H1 (cell line): ENCODE results near the gene IQCE. TPM values are rescaled to one million over a fixed set of nuclear protein-coding genes. Genes with fewer than 3 reads are reported as not detected.

Experiments used
- CTCF ChIA-PET: fragments of 300-600 bp; sonication (Branson Sonifier 250); formaldehyde crosslinking; loops from one replicate; lab custom pipeline; 2021; ENCODE audit not compliant: partially characterized antibody; lab: Charles Lee
- POLR2A ChIA-PET: fragments of 300-600 bp; sonication (Branson Sonifier 250); formaldehyde crosslinking; loops from one replicate; lab custom pipeline; 2021; ENCODE audit warnings: inconsistent platforms; ENCODE audit not compliant: partially characterized antibody; lab: Charles Lee
- DNase-seq, 2 experiments: peaks; one replicate each; pipeline versions ENCODE4 v3.0.0 to v3.0.0-alpha.2; 2010 to 2022; ENCODE audit warnings: low spot score in 2 of 2, low read depth in 1 of 2, mixed read lengths in 1 of 2
- FAIRE-seq: peaks from 2 replicates; lab custom pipeline; 2011; peaks lifted over from hg19 to GRCh38; lab: Jason Lieb, UNC
- H2AFZ ChIP-seq: 2 replicates; pipeline ENCODE4 v1.8.1; 2012; ENCODE audit warnings: low read length, inconsistent platforms
- H2AK5ac ChIP-seq: 2 replicates; pipeline ENCODE4 v1.6.1; 2013; ENCODE audit warnings: low read depth, low read length
- H2BK120ac ChIP-seq: replicated peaks from 2 replicates; pipeline ENCODE3; 2013; ENCODE audit warnings: low read depth, low read length, inconsistent platforms
- H2BK12ac ChIP-seq: 2 replicates; pipeline ENCODE4 v1.6.1; 2013; ENCODE audit warnings: low read depth, low read length
- H2BK15ac ChIP-seq: 2 replicates; pipeline ENCODE4 v1.6.1; 2013; ENCODE audit warnings: low read length
- H2BK20ac ChIP-seq: 2 replicates; pipeline ENCODE4 v1.6.1; 2013; ENCODE audit warnings: low read length
- H2BK5ac ChIP-seq: 2 replicates; pipeline ENCODE4 v1.6.1; 2013; ENCODE audit warnings: low read depth, low read length
- H3K14ac ChIP-seq: 2 replicates; pipeline ENCODE4 v1.6.1; 2013; ENCODE audit warnings: inconsistent platforms; ENCODE audit not compliant: insufficient read length
- H3K18ac ChIP-seq: 2 replicates; pipeline ENCODE4 v1.6.1; 2013; ENCODE audit warnings: low read length; ENCODE audit errors: extremely low read depth
- H3K23ac ChIP-seq: 2 replicates; pipeline ENCODE4 v1.6.1; 2013; ENCODE audit warnings: inconsistent platforms; ENCODE audit not compliant: insufficient read length
- H3K23me2 ChIP-seq: 2 replicates; pipeline ENCODE4 v1.6.1; 2013; ENCODE audit warnings: low read depth, low read length
- H3K27ac ChIP-seq: 2 replicates; pipeline ENCODE4 v1.6.1; 2011; ENCODE audit warnings: low read depth, low read length, inconsistent platforms
- H3K27me3 ChIP-seq, 4 experiments: replicated peaks in 1 of 4; 1 replicate in 1 of 4; 2 replicates in 3 of 4; pipeline versions ENCODE4 v1.6.1 to v1.8.1; 2011 to 2013; ENCODE audit warnings: low read length in 3 of 4, mild to moderate bottlenecking in 3 of 4, inconsistent platforms in 2 of 4, mixed read lengths in 2 of 4, moderate library complexity in 1 of 4; ENCODE audit not compliant: control insufficient read depth in 3 of 4, insufficient read depth in 3 of 4; ENCODE audit errors: extremely low read depth in 1 of 4
- H3K36me3 ChIP-seq, 4 experiments: 2 replicates each; pipeline versions ENCODE4 v1.6.1 to v1.8.1; 2011 to 2013; ENCODE audit warnings: mild to moderate bottlenecking in 4 of 4, low read length in 3 of 4, moderate library complexity in 2 of 4, control low read depth in 1 of 4, inconsistent platforms in 1 of 4; ENCODE audit not compliant: insufficient read depth in 4 of 4, control insufficient read depth in 2 of 4
- H3K4ac ChIP-seq: replicated peaks from 2 replicates; pipeline ENCODE3; 2013; ENCODE audit warnings: low read length, low read depth, mixed read lengths, inconsistent platforms; ENCODE audit not compliant: insufficient read length
- H3K4me1 ChIP-seq, 4 experiments: replicated peaks in 1 of 4; 1 replicate in 1 of 4; 2 replicates in 3 of 4; pipeline versions ENCODE4 v1.6.1 to v1.8.1; 2011 to 2013; ENCODE audit warnings: low read length in 3 of 4, inconsistent platforms in 2 of 4, mixed read lengths in 1 of 4; ENCODE audit not compliant: insufficient read depth in 4 of 4, control insufficient read depth in 3 of 4
- H3K4me2 ChIP-seq, 2 experiments: 2 replicates each; pipeline versions ENCODE4 v1.6.1 to v1.8.1; 2011 to 2013; ENCODE audit warnings: low read depth in 2 of 2, low read length in 2 of 2, control low read depth in 1 of 2, inconsistent platforms in 1 of 2, mild to moderate bottlenecking in 1 of 2; ENCODE audit not compliant: insufficient read depth in 1 of 2
- H3K4me3 ChIP-seq, 4 experiments: fragments of 200-600, 300-600 bp in 1 of 4; sonication (generic), shearing (Covaris generic), sonication (Bioruptor Twin) in 1 of 4; 2 replicates each; pipeline versions ENCODE4 v1.5.1 to v1.8.1; 2011 to 2016; ENCODE audit warnings: low read length in 4 of 4, low read depth in 3 of 4, control low read depth in 2 of 4, inconsistent platforms in 2 of 4, mild to moderate bottlenecking in 2 of 4, mixed read lengths in 1 of 4, moderate library complexity in 1 of 4; ENCODE audit not compliant: insufficient read depth in 2 of 4; ENCODE audit errors: extremely low read depth in 1 of 4
- H3K56ac ChIP-seq: replicated peaks from 2 replicates; pipeline ENCODE3; 2013; ENCODE audit warnings: low read depth, mild to moderate bottlenecking, mixed read lengths, low read length, inconsistent platforms; ENCODE audit not compliant: insufficient read length
- H3K79me1 ChIP-seq: 2 replicates; pipeline ENCODE4 v1.6.1; 2013; ENCODE audit warnings: low read depth, low read length, control low read depth
- H3K79me2 ChIP-seq, 2 experiments: 2 replicates each; pipeline versions ENCODE4 v1.6.1 to v1.8.1; 2012 to 2013; ENCODE audit warnings: low read length in 2 of 2, mild to moderate bottlenecking in 2 of 2, inconsistent platforms in 1 of 2; ENCODE audit not compliant: insufficient read depth in 2 of 2, control insufficient read depth in 1 of 2
- H3K9ac ChIP-seq, 4 experiments: replicated peaks in 1 of 4; 1 replicate in 1 of 4; 2 replicates in 3 of 4; pipeline versions ENCODE4 v1.6.1 to v1.8.1; 2011 to 2013; ENCODE audit warnings: low read depth in 3 of 4, low read length in 3 of 4, control low read depth in 2 of 4, mild to moderate bottlenecking in 2 of 4, moderate library complexity in 2 of 4, inconsistent platforms in 1 of 4; ENCODE audit errors: extremely low read depth in 1 of 4
- H3K9me3 ChIP-seq, 2 experiments: 2 replicates each; pipeline versions ENCODE4 v1.6.1 to v1.8.1; 2012 to 2013; ENCODE audit warnings: mild to moderate bottlenecking in 2 of 2, moderate library complexity in 2 of 2, control low read depth in 1 of 2, inconsistent platforms in 1 of 2, low read depth in 1 of 2, low read length in 1 of 2, mixed read lengths in 1 of 2; ENCODE audit not compliant: insufficient read depth in 2 of 2
- H4K20me1 ChIP-seq, 2 experiments: replicated peaks in 1 of 2; 2 replicates each; pipeline versions ENCODE3 to v1.8.1; 2011 to 2013; ENCODE audit warnings: inconsistent platforms in 2 of 2, low read length in 2 of 2, mild to moderate bottlenecking in 1 of 2; ENCODE audit not compliant: insufficient read depth in 2 of 2, control insufficient read depth in 1 of 2
- H4K5ac ChIP-seq: 2 replicates; pipeline ENCODE4 v1.6.1; 2013; ENCODE audit warnings: low read length, low read depth, mixed read lengths, inconsistent platforms; ENCODE audit not compliant: insufficient read length
- H4K8ac ChIP-seq: 2 replicates; pipeline ENCODE4 v1.8.0; 2013; ENCODE audit warnings: mild to moderate bottlenecking, moderate library complexity, low read length, inconsistent platforms; ENCODE audit not compliant: insufficient read depth; ENCODE audit errors: extremely low read depth
- H4K91ac ChIP-seq: replicated peaks from 2 replicates; pipeline ENCODE3; 2013; ENCODE audit warnings: low read length, mixed read lengths, inconsistent platforms; ENCODE audit not compliant: insufficient read length
- CEBPB ChIP-seq: IDR thresholded peaks from 2 replicates; pipeline ENCODE4 v1.6.1; 2012; ENCODE audit warnings: low read depth, low read length
- CHD1 ChIP-seq: IDR thresholded peaks from 2 replicates; pipeline ENCODE4 v1.6.1; 2012; ENCODE audit warnings: low read depth, low read length, improper control_type of control experiment
- CHD2 ChIP-seq: IDR thresholded peaks from 2 replicates; pipeline ENCODE4 v1.6.1; 2012; ENCODE audit warnings: low read length, improper control_type of control experiment
- GABPA ChIP-seq: IDR thresholded peaks from 2 replicates; pipeline ENCODE4 v1.6.1; 2011; ENCODE audit warnings: mild to moderate bottlenecking, low read length, moderate library complexity, borderline replicate concordance; ENCODE audit not compliant: insufficient read depth
- POU5F1 ChIP-seq: IDR thresholded peaks from 2 replicates; pipeline ENCODE4 v1.6.1; 2011; ENCODE audit warnings: low read depth, mild to moderate bottlenecking, low read length, moderate library complexity
- TCF12 ChIP-seq: IDR thresholded peaks from 2 replicates; pipeline ENCODE4 v1.6.1; 2011; ENCODE audit warnings: low read depth, mild to moderate bottlenecking, low read length
- WGBS, 2 experiments: shearing (Covaris generic) in 1 of 2; methylation state at CpG; one replicate each; pipeline versions ENCODE4 v1.1.6 to v1.1.7; 2013 to 2015; ENCODE audit warnings: low lambda C conversion rate in 2 of 2, mixed read lengths in 2 of 2, inconsistent platforms in 1 of 2, low coverage in 1 of 2, missing lambda C conversion rate in 1 of 2; ENCODE audit not compliant: insufficient replicate concordance in 2 of 2, insufficient coverage in 1 of 2, insufficient read length in 1 of 2; ENCODE audit errors: extremely low coverage in 1 of 2, missing lambda C conversion rate in 1 of 2; 5-methylcytosine and 5-hydroxymethylcytosine counted together
- polyA plus RNA-seq, 7 experiments: library from polyadenylated mRNA; depleted of rRNA in 3 of 7; stranded (reverse) in 5 of 7; unstranded in 2 of 7; fragments of >200 nt in 5 of 7; fragments of 200-250 nt in 2 of 7; gene quantifications; 1 replicate in 5 of 7; 2 replicates in 1 of 7; 4 replicates in 1 of 7; pipeline versions ENCODE4 v1.2.1 to v1.2.3, GENCODE V29; 2011 to 2013; ENCODE audit warnings: missing spikeins in 2 of 7, mixed read lengths in 2 of 7
- total RNA-seq: library from RNA; stranded (reverse); fragmentation: NEBNext Ultra II Directional; extraction: Animal tissue kit (Norgen Biotek cat#: 25700); gene quantifications from 2 replicates; pipeline ENCODE4 v1.2.1, GENCODE V29; 2021
- TF ChIP-seq, protein P1 (sequence below): IDR thresholded peaks from 2 replicates; pipeline ENCODE4 v1.6.1; 2012; ENCODE audit warnings: inconsistent platforms
- TF ChIP-seq, protein P2 (sequence below): IDR thresholded peaks from 2 replicates; pipeline ENCODE4 v1.6.1; 2011; ENCODE audit warnings: low read depth, mild to moderate bottlenecking, low read length; ENCODE audit not compliant: insufficient read depth
- TF ChIP-seq, protein P3 (sequence below): IDR thresholded peaks from 2 replicates; pipeline ENCODE4 v1.6.1; 2012; ENCODE audit warnings: low read length, inconsistent platforms

The IQCE gene
- total and polyA plus RNA-seq, 2 of the 8 experiments (the other 6 are each of a cell fraction or from before 2014, with no cell fraction given), result 2.2 to 4.9 TPM

DNA sequence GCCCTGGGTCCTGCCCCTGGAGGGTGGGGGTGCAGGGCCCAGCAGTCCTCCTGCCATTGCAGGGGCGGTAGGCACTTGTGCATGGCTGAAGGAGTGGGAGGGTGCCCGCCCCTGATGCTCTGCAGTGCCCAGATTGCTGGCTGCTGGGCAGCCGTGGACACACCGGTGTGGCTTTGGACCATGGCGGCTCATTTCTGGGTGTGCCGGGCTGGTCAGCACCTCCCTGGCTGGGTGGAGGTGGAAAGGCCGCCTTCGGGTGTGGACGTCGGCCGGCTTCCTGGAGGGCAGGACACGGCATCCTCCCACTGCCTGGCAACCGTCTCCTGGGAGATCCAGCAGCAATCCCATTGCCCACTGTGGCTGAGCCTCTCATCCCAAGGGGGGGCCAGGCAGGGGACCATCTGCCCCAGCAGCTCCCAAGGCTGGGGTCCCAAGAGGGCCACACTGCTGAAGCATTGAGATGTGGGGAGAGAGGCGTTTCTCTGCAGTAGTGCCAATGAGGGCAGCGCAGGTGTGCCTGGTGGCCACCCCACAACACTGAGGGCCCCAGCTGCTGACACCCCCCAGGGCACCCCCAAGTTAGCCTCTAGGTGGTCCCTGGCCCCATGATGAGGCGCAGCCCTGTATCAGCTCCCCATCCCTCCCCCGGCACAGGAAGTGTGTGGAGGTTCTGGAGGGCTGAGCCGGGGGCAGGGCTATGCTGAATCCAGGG, 85.9 kb downstream of the IQCE start:
- Histone ChIP-seq H3K14ac (no peak overlapping the region), H4K20me1 (peaks cover 16 to 41% of the 10 kb centered on the region in 2 experiments), H2AFZ (no peak overlapping the region), H4K5ac (no peak overlapping the region), H3K27me3 (no peaks in the 10 kb centered on the region), H3K56ac (no peak overlapping the region), H4K8ac (no peak overlapping the region), H2BK12ac (0 out of 2 replicates have a peak overlapping the region, but pooled peaks have one; percentile 39), H2BK15ac (no peak overlapping the region), H3K27ac (peak overlapping the region; percentile 54; the same call in 1 of the 2 replicates), H3K4ac (peak overlapping the region; percentile 46), H2BK20ac (no peak overlapping the region), H3K4me2 (0 out of 4 replicates have a peak overlapping the region, but pooled peaks of 1 of the 2 experiments have one; percentile 8), H3K79me2 (peaks cover 0 to 36% of the 10 kb centered on the region in 2 experiments; a peak in 2 of 4 replicates), H3K4me1 (peaks cover 3 to 46% (median 39%) of the 10 kb centered on the region in 4 experiments), H3K9me3 (no peaks in the 10 kb centered on the region), H3K36me3 (peaks cover 0 to 25% (median 9%) of the 10 kb centered on the region in 4 experiments; a peak in 5 of 8 replicates), H2BK120ac (no peak overlapping the region), H3K9ac (no peak overlapping the region), H3K23me2 (no peaks in the 10 kb centered on the region; the same call in 1 of the 2 replicates), H3K23ac (no peak overlapping the region), H3K79me1 (peaks cover 23% of the 10 kb centered on the region), H2AK5ac (peak overlapping the region; percentile 82; the same call in 1 of the 2 replicates), H3K18ac (peak overlapping the region; percentile 71; the same call in 1 of the 2 replicates), H4K91ac (peak overlapping the region; percentile 51), H2BK5ac (peak overlapping the region; percentile 90), H3K4me3 (no peak overlapping the region)
- CTCF ChIA-PET, result interaction anchor here (0.6 to 4.6 kb wide), 20 partner anchors 10 to 193 kb away, joined by 3 to 29 read pairs (median 6); no protein-coding TSS in a partner anchor
- POLR2A ChIA-PET, result interaction anchor here (1.0 to 6.8 kb wide), 11 partner anchors 10 to 120 kb away, joined by 3 to 52 read pairs (median 5); partner anchors contain the start of genes IQCE and TTYH3
- FAIRE-seq, result no peak
- 87% methylated on average over 17 of the region's 18 CpGs; no CpG with 5 or more reads in 1 of the 2 experiments for WGBS, 2 experiments
- no peak for DNase-seq
- TF ChIP-seq, protein P1, sequence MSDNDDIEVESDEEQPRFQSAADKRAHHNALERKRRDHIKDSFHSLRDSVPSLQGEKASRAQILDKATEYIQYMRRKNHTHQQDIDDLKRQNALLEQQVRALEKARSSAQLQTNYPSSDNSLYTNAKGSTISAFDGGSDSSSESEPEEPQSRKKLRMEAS, result no peak
- TF ChIP-seq GABPA (no peak), POU5F1 (no peak), TCF12 (no peak), CEBPB (no peak), CHD2 (no peak), CHD1 (no peak)
- TF ChIP-seq, protein P2, sequence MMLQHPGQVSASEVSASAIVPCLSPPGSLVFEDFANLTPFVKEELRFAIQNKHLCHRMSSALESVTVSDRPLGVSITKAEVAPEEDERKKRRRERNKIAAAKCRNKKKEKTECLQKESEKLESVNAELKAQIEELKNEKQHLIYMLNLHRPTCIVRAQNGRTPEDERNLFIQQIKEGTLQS, result no peak
- TF ChIP-seq, protein P3, sequence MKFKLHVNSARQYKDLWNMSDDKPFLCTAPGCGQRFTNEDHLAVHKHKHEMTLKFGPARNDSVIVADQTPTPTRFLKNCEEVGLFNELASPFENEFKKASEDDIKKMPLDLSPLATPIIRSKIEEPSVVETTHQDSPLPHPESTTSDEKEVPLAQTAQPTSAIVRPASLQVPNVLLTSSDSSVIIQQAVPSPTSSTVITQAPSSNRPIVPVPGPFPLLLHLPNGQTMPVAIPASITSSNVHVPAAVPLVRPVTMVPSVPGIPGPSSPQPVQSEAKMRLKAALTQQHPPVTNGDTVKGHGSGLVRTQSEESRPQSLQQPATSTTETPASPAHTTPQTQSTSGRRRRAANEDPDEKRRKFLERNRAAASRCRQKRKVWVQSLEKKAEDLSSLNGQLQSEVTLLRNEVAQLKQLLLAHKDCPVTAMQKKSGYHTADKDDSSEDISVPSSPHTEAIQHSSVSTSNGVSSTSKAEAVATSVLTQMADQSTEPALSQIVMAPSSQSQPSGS, result no peak
